Measurements from ENCODE around the gene HNF1B. TPM values are rescaled to one million over a fixed set of nuclear protein-coding genes. Genes with fewer than 3 reads are reported as not detected.

Gene HNF1B
- total RNA-seq, 1 experiment from 2014 or later, result not detected

DNA sequence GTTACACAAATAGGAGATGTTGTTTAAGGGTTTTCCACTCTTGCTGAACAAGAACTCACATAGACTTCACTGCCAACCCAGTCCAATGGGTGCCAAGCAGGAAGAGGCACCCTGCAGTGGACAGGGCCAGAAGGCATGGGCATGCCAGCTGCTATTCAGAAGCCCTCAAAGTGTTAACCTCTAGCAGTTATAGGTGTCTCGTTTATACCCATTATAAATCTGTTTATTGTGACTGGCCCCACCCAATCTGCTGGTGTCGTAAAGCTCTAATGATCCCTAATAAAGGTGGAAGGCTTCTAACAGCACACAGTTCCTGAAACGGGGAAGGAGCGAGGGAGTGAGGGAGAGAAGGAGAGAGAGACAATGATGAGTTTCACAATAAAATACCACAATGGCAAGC lies 23.9 kb downstream of the HNF1B start:
- intact Hi-C loops (cut with micrococcal nuclease; ENCODE audit: unreplicated experiment), result no loop called here
- POLR2A ChIA-PET (ENCODE audit: unreplicated experiment), result no interaction called here

GRCh38 chr17:37719866-37720265 lies 25.0 kb downstream of the HNF1B start:
- POLR2A ChIA-PET (ENCODE audit: unreplicated experiment), result no interaction called here
- BruUV-seq (replicated peaks), result no TSS peak
- Histone ChIP-seq H3K9me2 (ENCODE audit: insufficient read depth) (no peaks in the 10 kb centered on the region), H3K27me3 (ENCODE audit: insufficient read depth, low read depth) (no peaks in the 10 kb centered on the region), H4K20me1 (ENCODE audit: insufficient read depth) (no peaks in the 10 kb centered on the region), H3K27ac (no peak overlapping the region), H2AFZ (no peak overlapping the region), H3K36me3 (ENCODE audit: low read depth) (no peaks in the 10 kb centered on the region), H3K9me3 (ENCODE audit: insufficient read depth, low read depth) (no peaks in the 10 kb centered on the region), H3K4me3 (no peak overlapping the region), H3K79me2 (ENCODE audit: low read depth) (no peaks in the 10 kb centered on the region), H3K4me2 (no peak overlapping the region), H3F3A (ENCODE audit: insufficient read depth, low read depth) (peaks cover 11% of the 10 kb centered on the region; the same call in 1 of the 2 replicates), H3K4me1 (replicated peaks; ENCODE audit: insufficient read depth) (peaks cover 22% of the 10 kb centered on the region)
- no peak for TF ChIP-seq EZH2 (IDR thresholded peaks at IDR 0.05; ENCODE audit: low read depth)
- no peak for TF ChIP-seq CTCF (conservative IDR thresholded peaks at IDR 0.05)
- CTCF ChIA-PET, result no interaction called here
- intact Hi-C loops (cut with micrococcal nuclease; ENCODE audit: unreplicated experiment), result no loop called here
- DNase-seq, result no peak

More for the DNA sequence above, 23.9 kb downstream of the HNF1B start:
- no peak overlapping the region for H3K27ac ChIP-seq
- TF ChIP-seq EZH2 (IDR thresholded peaks at IDR 0.05; ENCODE audit: low read depth) (no peak), CTCF (conservative IDR thresholded peaks at IDR 0.05) (no peak)
- no peaks in the 10 kb centered on the region for H4K20me1 ChIP-seq (ENCODE audit: insufficient read depth)
- peaks cover 22% of the 10 kb centered on the region for H3K4me1 ChIP-seq (replicated peaks; ENCODE audit: insufficient read depth)
- no peak overlapping the region for H2AFZ ChIP-seq
- no peak overlapping the region for H3K4me2 ChIP-seq
- H3K27me3 ChIP-seq (ENCODE audit: insufficient read depth, low read depth), result no peaks in the 10 kb centered on the region
- BruUV-seq (replicated peaks), result no TSS peak
- no peaks in the 10 kb centered on the region for H3K9me3 ChIP-seq (ENCODE audit: insufficient read depth, low read depth)
- H3K79me2 ChIP-seq (ENCODE audit: low read depth), result no peaks in the 10 kb centered on the region
- H3K4me3 ChIP-seq, result no peak overlapping the region
- peaks cover 7% of the 10 kb centered on the region; the same call in 1 of the 2 replicates for H3F3A ChIP-seq (ENCODE audit: insufficient read depth, low read depth)
- no peak for DNase-seq
- CTCF ChIA-PET, result no interaction called here
- H3K9me2 ChIP-seq (ENCODE audit: insufficient read depth), result no peaks in the 10 kb centered on the region
- no peaks in the 10 kb centered on the region for H3K36me3 ChIP-seq (ENCODE audit: low read depth)

DNA sequence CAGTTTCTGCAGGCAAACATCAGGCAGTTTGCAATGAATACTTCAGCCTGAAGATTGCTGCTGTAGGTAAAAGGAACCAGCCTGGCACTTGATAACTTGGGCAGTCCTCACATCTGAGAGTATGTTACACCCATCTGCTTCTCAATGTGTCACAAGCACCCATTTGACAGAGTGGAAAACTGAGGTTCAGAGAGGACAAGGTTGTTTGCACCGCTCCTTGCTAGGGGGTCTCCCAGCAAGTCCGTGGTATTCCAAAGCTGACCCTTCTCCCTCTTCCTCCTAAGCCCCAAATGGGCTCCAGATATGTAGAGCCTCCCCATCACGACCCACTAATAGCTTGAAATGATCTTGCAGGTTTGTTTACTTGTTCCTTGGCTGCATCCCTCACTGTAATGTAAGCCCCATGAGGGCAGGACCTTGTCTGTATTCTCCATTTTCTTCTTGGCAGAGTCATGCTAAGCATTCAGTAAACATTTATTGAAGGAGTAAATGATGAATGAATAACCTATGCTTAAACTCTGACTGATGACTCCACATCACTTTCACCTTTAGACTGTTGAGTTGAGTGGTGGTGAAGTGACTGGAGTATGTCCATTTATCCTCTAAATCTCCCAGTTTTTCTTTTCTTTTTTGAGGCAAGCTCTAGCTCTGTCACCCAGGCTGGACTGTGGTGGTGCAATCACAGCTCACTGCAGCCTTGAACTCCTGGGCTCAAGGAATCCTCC lies 26.4 kb downstream of the HNF1B start:
- intact Hi-C loops (cut with micrococcal nuclease; ENCODE audit: unreplicated experiment), result no loop called here
- Histone ChIP-seq H3K9me2 (ENCODE audit: insufficient read depth) (no peaks in the 10 kb centered on the region), H3F3A (ENCODE audit: insufficient read depth, low read depth) (peaks cover 11% of the 10 kb centered on the region; the same call in 1 of the 2 replicates), H4K20me1 (ENCODE audit: insufficient read depth) (no peaks in the 10 kb centered on the region), H2AFZ (no peak overlapping the region), H3K79me2 (ENCODE audit: low read depth) (no peaks in the 10 kb centered on the region), H3K27me3 (ENCODE audit: insufficient read depth, low read depth) (no peaks in the 10 kb centered on the region), H3K4me3 (no peak overlapping the region), H3K4me1 (replicated peaks; ENCODE audit: insufficient read depth) (peaks cover 22% of the 10 kb centered on the region), H3K9me3 (ENCODE audit: insufficient read depth, low read depth) (no peaks in the 10 kb centered on the region), H3K4me2 (peak overlapping the region; percentile 62), H3K36me3 (ENCODE audit: low read depth) (no peaks in the 10 kb centered on the region), H3K27ac (no peak overlapping the region)
- CTCF ChIA-PET, result no interaction called here
- TF ChIP-seq CTCF (conservative IDR thresholded peaks at IDR 0.05), result no peak
- TF ChIP-seq EZH2 (IDR thresholded peaks at IDR 0.05; ENCODE audit: low read depth), result no peak
- POLR2A ChIA-PET (ENCODE audit: unreplicated experiment), result no interaction called here
- BruUV-seq (replicated peaks), result no TSS peak
- DNase-seq, result no peak
